Thyroid gland (tissue), 4 donors: ENCODE results near the gene GOPC. TPM values are rescaled to one million over a fixed set of nuclear protein-coding genes. Genes with fewer than 3 reads are reported as not detected.

Experiments
- DNase-seq, 2 donors: peaks; one replicate each; pipeline ENCODE4 v3.0.0-alpha.2; 2019
- H3K27ac ChIP-seq, 3 donors: fragments of 200-600 bp; sonication (generic); 1 replicate in 2 of 3; 2 replicates in 1 of 3; pipeline ENCODE4 v1.5.1; 2016 to 2019; ENCODE audit warnings: mild to moderate bottlenecking in 1 of 3, moderate library complexity in 1 of 3
- H3K27me3 ChIP-seq: fragments of 200-600 bp; sonication (generic); one replicate; pipeline ENCODE4 v1.5.1; 2019
- H3K36me3 ChIP-seq, 2 donors: fragments of 200-600 bp; sonication (generic); one replicate each; pipeline ENCODE4 v1.5.1; 2016 to 2019
- H3K4me1 ChIP-seq, 2 donors: fragments of 200-600 bp; sonication (generic); one replicate each; pipeline ENCODE4 v1.5.1; 2017 to 2019
- H3K4me3 ChIP-seq, 3 donors: fragments of 200-600 bp; sonication (generic); replicated peaks in 1 of 3; 1 replicate in 2 of 3; 2 replicates in 1 of 3; pipeline ENCODE4 v1.5.1; 2016; ENCODE audit warnings: mild to moderate bottlenecking in 1 of 3
- H3K9me3 ChIP-seq: fragments of 200-600 bp; sonication (generic); one replicate; pipeline ENCODE4 v1.5.1; 2017
- CTCF ChIP-seq, 6 experiments: fragments of 200-600 bp in 3 of 6; fragments of 450-650 bp in 3 of 6; sonication (generic) in 3 of 6; IDR thresholded peaks; one replicate each; pipeline ENCODE4 v1.5.1; 2016 to 2019; ENCODE audit warnings: antibody characterized with exemption in 6 of 6, mild to moderate bottlenecking in 2 of 6, inconsistent platforms in 1 of 6, moderate library complexity in 1 of 6
- POLR2A ChIP-seq, 2 donors: fragments of 450-650 bp; IDR thresholded peaks; one replicate each; pipeline ENCODE4 v1.6.1; 2017; ENCODE audit warnings: antibody characterized with exemption in 2 of 2, mild to moderate bottlenecking in 2 of 2, moderate library complexity in 1 of 2
- WGBS, 2 donors: methylation state at CpG; one replicate each; pipeline ENCODE4 v1.1.5; 2017; 5-methylcytosine and 5-hydroxymethylcytosine counted together
- intact Hi-C: fragments of 100-400 bp; cut with DNase I; formaldehyde crosslinking; loops from one replicate; pipeline ENCODE4 v1.15.1; 2023
- total RNA-seq, 4 donors: library from RNA; depleted of rRNA; stranded (reverse); fragments of >200 nt; gene quantifications; one replicate each; pipeline ENCODE4 v1.2.3, GENCODE V29; 2016

The GOPC gene
- total RNA-seq, 4 donors from 2014 or later, result 37.9 to 49.5 (median 41.7) TPM

- intact Hi-C loops, result loop anchor here (10.0 kb wide), 1 partner anchor 47 kb away; no protein-coding TSS in a partner anchor
- TF ChIP-seq CTCF (IDR thresholded peaks at IDR 0.05) (peak in 1 of 6 experiments; percentile 30), POLR2A (IDR thresholded peaks at IDR 0.05) (peak in 1 of 2 donors; percentile 78)
- Histone ChIP-seq H3K4me1 (peaks cover 10 to 27% of the 10 kb centered on the region in 2 donors), H3K4me3 (peak overlapping the region; percentile 14 to 41 (median 32)), H3K36me3 (peaks cover 5 to 8% of the 10 kb centered on the region in 2 donors), H3K9me3 (no peaks in the 10 kb centered on the region), H3K27ac (peak overlapping the region; percentile 23 to 72 (median 66)), H3K27me3 (no peaks in the 10 kb centered on the region)
- peak; percentile 90 to 92 for DNase-seq
- 35 to 41% methylated on average over 14 to 18 of the region's 64 CpGs for WGBS, 2 donors
These were observed 54.4 kb downstream of the GOPC start for GRCh38 chr6:117547688-117548621.

- peaks cover 10 to 27% of the 10 kb centered on the region in 2 donors for H3K4me1 ChIP-seq
- TF ChIP-seq CTCF (IDR thresholded peaks at IDR 0.05), result no peak
- no peak for TF ChIP-seq POLR2A (IDR thresholded peaks at IDR 0.05)
- no peaks in the 10 kb centered on the region for H3K27me3 ChIP-seq
- H3K9me3 ChIP-seq, result no peaks in the 10 kb centered on the region
- intact Hi-C loops, result loop anchor here (10.0 kb wide), 1 partner anchor 48 kb away; no protein-coding TSS in a partner anchor
- WGBS, 2 donors, result 88 to 90% methylated on average over 5 of the region's 5 CpGs
- H3K36me3 ChIP-seq, result peaks cover 5 to 8% of the 10 kb centered on the region in 2 donors
- no peak for DNase-seq
- H3K27ac ChIP-seq, result no peak overlapping the region
- H3K4me3 ChIP-seq, result no peak overlapping the region
These were observed 55.6 kb downstream of the GOPC start for GRCh38 chr6:117546674-117547073.

GRCh38 chr6:117545161-117545595 lies 57.1 kb downstream of the GOPC start:
- Histone ChIP-seq H3K36me3 (peaks cover 5 to 8% of the 10 kb centered on the region in 2 donors), H3K4me3 (no peak overlapping the region), H3K4me1 (peaks cover 10 to 22% of the 10 kb centered on the region in 2 donors), H3K9me3 (no peaks in the 10 kb centered on the region), H3K27me3 (no peaks in the 10 kb centered on the region), H3K27ac (no peak overlapping the region)
- intact Hi-C loops, result loop anchor here (10.0 kb wide), 1 partner anchor 50 kb away; no protein-coding TSS in a partner anchor
- 85 to 96% methylated on average over 4 of the region's 4 CpGs for WGBS, 2 donors
- TF ChIP-seq POLR2A (IDR thresholded peaks at IDR 0.05), result no peak
- no peak for TF ChIP-seq CTCF (IDR thresholded peaks at IDR 0.05)
- DNase-seq, result no peak

GRCh38 chr6:117544716-117545115 lies 57.6 kb downstream of the GOPC start:
- Histone ChIP-seq H3K27me3 (no peaks in the 10 kb centered on the region), H3K4me3 (no peak overlapping the region), H3K27ac (no peak overlapping the region), H3K9me3 (no peaks in the 10 kb centered on the region), H3K4me1 (peaks cover 8 to 17% of the 10 kb centered on the region in 2 donors), H3K36me3 (peaks cover 5 to 8% of the 10 kb centered on the region in 2 donors)
- 79 to 84% methylated on average over 3 of the region's 3 CpGs for WGBS, 2 donors
- DNase-seq, result no peak
- no peak for TF ChIP-seq POLR2A (IDR thresholded peaks at IDR 0.05)
- TF ChIP-seq CTCF (IDR thresholded peaks at IDR 0.05), result no peak
- intact Hi-C loops, result loop anchor here (10.0 kb wide), 1 partner anchor 50 kb away; no protein-coding TSS in a partner anchor
